ENCODE data around the gene GCLM. TPM values are rescaled to one million over a fixed set of nuclear protein-coding genes. Genes with fewer than 3 reads are reported as not detected.
A peak's percentile ranks its signal among the peaks of the same experiment; 100 is the strongest.

GCLM gene
- total RNA-seq, 1 experiment from 2014 or later, result 14.1 TPM

GRCh38 chr1:93878501-93878888, 30.7 kb downstream of the GCLM start:
- Mint-ChIP-seq H3K4me3 (peak overlapping the region; percentile 98), H3K4me1 (peaks cover 21% of the 10 kb centered on the region), H3K27ac (peak overlapping the region; percentile 99), H3K27me3 (ENCODE audit: low read depth) (no peaks in the 10 kb centered on the region), H3K9me3 (no peaks in the 10 kb centered on the region), H3K36me3 (peaks cover 41% of the 10 kb centered on the region)
- ATAC-seq (no peak), DNase-seq (ENCODE audit: low spot score) (no peak)
- TF ChIP-seq ZBTB21 (CRISPR knock-in tag; IDR thresholded peaks at IDR 0.05; ENCODE audit: borderline replicate concordance) (no peak), SOX15 (CRISPR knock-in tag; IDR thresholded peaks at IDR 0.05) (no peak), NR2C2 (CRISPR knock-in tag; IDR thresholded peaks at IDR 0.05) (no peak), JAZF1 (CRISPR knock-in tag; IDR thresholded peaks at IDR 0.05) (no peak), E2F5 (CRISPR knock-in tag; IDR thresholded peaks at IDR 0.05) (no peak), E2F1 (CRISPR knock-in tag; IDR thresholded peaks at IDR 0.05) (no peak), RORB (CRISPR knock-in tag; IDR thresholded peaks at IDR 0.05) (no peak), ZNF423 (CRISPR knock-in tag; IDR thresholded peaks at IDR 0.05) (no peak), ZNF396 (CRISPR knock-in tag; IDR thresholded peaks at IDR 0.05; ENCODE audit: borderline replicate concordance) (no peak), EMX1 (CRISPR knock-in tag; IDR thresholded peaks at IDR 0.05) (no peak), ATF2 (CRISPR knock-in tag; IDR thresholded peaks at IDR 0.05; ENCODE audit: borderline replicate concordance, low read depth) (no peak), MXD4 (CRISPR knock-in tag; IDR thresholded peaks at IDR 0.05; ENCODE audit: borderline replicate concordance) (no peak), MAX (CRISPR knock-in tag; IDR thresholded peaks at IDR 0.05) (no peak), NFE2L1 (CRISPR knock-in tag; IDR thresholded peaks at IDR 0.05) (no peak), GABPB1 (CRISPR knock-in tag; IDR thresholded peaks at IDR 0.05) (no peak), ZNF121 (CRISPR knock-in tag; IDR thresholded peaks at IDR 0.05) (no peak)
- CTCF ChIA-PET, result interaction anchor here (1.4 to 2.1 kb wide), 2 partner anchors 32 to 65 kb away, joined by 3 to 4 read pairs; no protein-coding TSS in a partner anchor
- POLR2A ChIA-PET, result interaction anchor here (1.2 to 2.0 kb wide), 3 partner anchors 10 to 32 kb away, joined by 5 to 11 read pairs (median 8); partner anchors contain the start of gene GCLM

- DNase-seq (ENCODE audit: low spot score) (no peak), ATAC-seq (no peak)
- H3K36me3 Mint-ChIP-seq, result peaks cover 41% of the 10 kb centered on the region
- no peak overlapping the region for H3K27ac Mint-ChIP-seq
- ChIA-PET POLR2A (no interaction called here), CTCF (no interaction called here)
- H3K4me1 Mint-ChIP-seq, result peaks cover 21% of the 10 kb centered on the region
- no peaks in the 10 kb centered on the region for H3K27me3 Mint-ChIP-seq (ENCODE audit: low read depth)
- H3K4me3 Mint-ChIP-seq, result peak overlapping the region; percentile 98
- no peaks in the 10 kb centered on the region for H3K9me3 Mint-ChIP-seq
- no peak for TF ChIP-seq ARID4B (CRISPR knock-in tag; IDR thresholded peaks at IDR 0.05; ENCODE audit: borderline replicate concordance)
- no peak for TF ChIP-seq ZNF425 (CRISPR knock-in tag; conservative IDR thresholded peaks at IDR 0.05)
- no peak for TF ChIP-seq AR (CRISPR knock-in tag; IDR thresholded peaks at IDR 0.05)
- TF ChIP-seq PRRX2 (CRISPR knock-in tag; IDR thresholded peaks at IDR 0.05), result no peak
- no peak for TF ChIP-seq NFE2L1 (CRISPR knock-in tag; IDR thresholded peaks at IDR 0.05)
- TF ChIP-seq ZNF138 (CRISPR knock-in tag; conservative IDR thresholded peaks at IDR 0.05), result no peak
- TF ChIP-seq GTF2I (CRISPR knock-in tag; conservative IDR thresholded peaks at IDR 0.05), result no peak
- TF ChIP-seq ZMAT4 (CRISPR knock-in tag; IDR thresholded peaks at IDR 0.05), result no peak
These were observed 31.7 kb downstream of the GCLM start for GRCh38 chr1:93877529-93877928.
